OCI-M2 (cell line): Measurements from ENCODE around the gene RAI1.
"Not testable (repeated sequence)": the region's sequence is repeated elsewhere in the genome, so short reads cannot be mapped to it uniquely, and the experiment has no call there.

ENCODE experiments used
- DNase-seq: peaks from one replicate; lab custom pipeline; 2025; ENCODE audit not compliant: unreplicated experiment; lab: John Stamatoyannopoulos, UW

RAI1 gene

GRCh38 chr17:17681187-17681743 is at the start of gene RAI1:
Gene RAI1 (plus strand): TSS chr17:17681458. CDS start chr17:17792949, 111,491 bp downstream.
- DNase-seq: no peak

GRCh38 chr17:17632690-17633089 is 48.6 kb upstream of the RAI1 start:
- not testable (repeated sequence) for DNase-seq

DNA sequence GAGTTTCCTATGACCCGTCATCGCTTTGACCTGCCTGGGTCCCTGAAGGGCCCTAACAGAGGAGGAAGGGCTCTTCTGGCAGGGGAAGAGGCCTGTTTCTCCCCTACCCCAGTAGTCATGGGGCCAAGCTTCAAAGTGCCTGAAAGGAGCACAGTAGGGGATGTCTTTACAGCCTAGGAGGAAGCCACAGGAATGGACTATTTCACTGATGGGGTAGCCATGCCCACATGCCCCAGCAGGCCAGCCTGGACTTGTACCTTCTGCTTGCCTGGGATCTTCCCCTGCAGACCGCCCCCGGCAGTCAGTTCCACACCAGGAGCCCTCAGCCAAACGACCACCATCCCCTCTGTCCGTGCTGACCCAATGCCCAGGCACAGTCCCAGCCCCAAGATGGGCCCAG is 47.9 kb upstream of the RAI1 start:
- no peak for DNase-seq

- no peak for DNase-seq
Observed at GRCh38 chr17:17635126-17635525, 46.1 kb upstream of the RAI1 start.

DNA sequence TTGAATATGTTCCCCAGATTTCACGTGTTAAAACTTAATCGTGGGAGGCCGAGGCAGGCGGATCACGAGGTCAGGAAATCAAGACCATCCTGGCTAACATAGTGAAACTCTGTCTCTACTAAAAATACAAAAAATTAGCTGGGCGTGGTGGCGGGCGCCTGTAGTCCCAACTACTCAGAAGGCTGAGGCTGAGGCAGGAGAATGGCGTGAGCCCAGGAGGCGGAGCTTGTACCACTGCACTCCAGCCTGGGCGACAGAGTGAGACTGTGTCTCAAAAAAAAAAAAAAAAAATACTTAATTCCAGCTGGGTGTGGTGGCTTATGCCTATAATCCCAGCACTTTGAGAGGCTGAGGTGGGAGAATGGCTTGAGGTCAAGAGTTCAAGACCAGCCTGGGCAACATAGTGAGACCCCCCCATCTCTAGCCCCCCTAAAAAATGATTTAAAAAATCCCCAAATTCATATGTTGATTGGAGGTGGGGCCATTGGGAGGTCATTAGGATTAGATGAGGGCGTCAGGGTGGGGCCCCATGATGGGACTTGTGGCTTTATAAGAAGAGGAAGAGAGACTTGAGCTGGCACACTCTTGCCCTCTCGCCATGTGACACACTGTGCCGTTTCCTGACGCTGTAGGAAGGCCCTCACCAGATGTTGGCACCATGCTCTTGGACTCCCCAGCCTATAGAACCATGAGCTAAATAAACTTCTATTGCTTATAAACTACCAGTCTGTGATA is 45.6 kb upstream of the RAI1 start:
- DNase-seq: not testable (repeated sequence)

DNA sequence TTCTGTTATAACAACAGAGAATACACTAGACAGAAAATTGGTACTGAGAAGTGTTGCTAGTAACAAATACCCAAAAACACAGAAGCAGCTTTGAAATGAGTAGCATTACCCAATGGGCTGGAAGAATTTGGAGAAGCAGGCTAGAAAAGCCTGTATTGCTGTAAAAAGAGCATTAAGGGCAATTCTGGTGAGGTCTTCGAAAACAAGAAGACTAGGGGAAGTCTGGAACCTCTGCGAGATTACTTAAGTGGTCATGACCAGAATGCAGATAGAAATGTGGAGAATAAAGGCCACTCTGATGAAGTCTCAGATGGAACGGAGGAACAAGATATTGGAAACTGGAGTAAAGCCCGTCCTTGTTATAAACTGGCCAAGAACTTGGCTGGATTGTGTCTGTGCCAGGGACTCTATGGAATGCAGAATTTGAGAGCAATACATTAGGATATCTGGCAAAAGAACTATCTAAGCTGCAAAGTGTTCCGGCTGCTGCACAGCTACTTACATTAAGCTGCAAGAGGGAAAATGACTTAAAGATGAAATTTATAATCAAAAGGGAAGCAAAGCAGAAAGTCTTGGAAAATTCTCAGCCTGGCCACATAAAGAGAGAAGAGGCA is 44.9 kb upstream of the RAI1 start:
- DNase-seq: no peak

GRCh38 chr17:17638467-17638866 is 42.8 kb upstream of the RAI1 start:
- DNase-seq: no peak

GRCh38 chr17:17639661-17640270 is 41.5 kb upstream of the RAI1 start:
- DNase-seq: not testable (repeated sequence)

DNA sequence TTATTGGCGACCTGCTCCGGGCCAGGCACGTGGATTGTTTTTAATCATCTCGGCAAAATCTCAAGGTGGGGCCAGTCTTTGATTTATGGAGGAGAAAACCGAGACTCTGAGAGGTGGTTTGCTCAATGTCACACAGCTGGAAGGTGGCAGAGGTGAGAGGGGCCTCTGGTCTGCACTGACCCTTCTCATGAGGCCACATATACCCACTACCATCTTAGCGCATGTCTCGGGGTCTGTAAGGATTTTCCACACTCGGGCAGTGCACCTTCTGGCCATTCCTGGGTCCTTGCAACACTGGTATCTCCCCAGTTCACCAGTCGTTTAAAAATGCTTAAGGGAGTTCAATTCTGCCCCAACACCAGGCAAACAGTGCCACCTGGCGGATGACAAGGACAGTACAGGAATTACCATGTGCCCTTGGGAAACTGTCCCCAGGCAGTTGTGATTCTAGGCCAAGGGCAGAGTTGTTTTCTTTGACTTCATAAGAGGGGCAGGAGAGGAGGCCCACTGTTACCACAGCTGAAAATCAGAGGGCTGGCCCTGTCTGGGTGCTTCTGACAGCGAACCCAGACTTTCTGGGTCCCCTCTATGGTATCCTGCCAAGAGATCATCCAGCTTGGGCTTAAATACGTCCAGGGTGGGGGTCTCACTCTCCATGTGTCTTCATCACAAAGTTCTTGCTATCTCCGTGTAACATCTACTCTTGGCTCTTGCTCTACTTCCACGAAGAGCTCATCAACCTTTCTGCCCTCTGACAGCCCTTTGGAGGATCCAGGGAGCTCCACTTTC is 39.4 kb upstream of the RAI1 start:
- no peak for DNase-seq

DNA sequence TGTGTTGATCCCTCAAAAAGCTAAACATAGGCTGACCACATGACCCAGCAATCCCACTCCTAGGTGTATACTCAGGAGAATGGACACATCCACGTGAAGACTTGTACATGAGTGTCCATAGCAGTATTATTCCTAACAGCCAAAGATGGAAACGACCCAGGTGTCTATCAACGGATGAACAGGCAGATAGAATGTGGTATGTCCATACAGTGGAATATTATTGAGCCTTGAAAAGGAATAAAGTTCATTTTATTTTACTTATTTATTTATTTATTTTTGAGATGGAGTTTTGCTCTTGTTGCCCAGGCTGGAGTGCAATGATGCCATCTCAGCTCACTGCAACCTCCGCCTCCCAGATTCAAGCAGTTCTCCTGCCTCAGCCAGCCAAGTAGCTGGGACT is 36.1 kb upstream of the RAI1 start:
- not testable (repeated sequence) for DNase-seq

DNA sequence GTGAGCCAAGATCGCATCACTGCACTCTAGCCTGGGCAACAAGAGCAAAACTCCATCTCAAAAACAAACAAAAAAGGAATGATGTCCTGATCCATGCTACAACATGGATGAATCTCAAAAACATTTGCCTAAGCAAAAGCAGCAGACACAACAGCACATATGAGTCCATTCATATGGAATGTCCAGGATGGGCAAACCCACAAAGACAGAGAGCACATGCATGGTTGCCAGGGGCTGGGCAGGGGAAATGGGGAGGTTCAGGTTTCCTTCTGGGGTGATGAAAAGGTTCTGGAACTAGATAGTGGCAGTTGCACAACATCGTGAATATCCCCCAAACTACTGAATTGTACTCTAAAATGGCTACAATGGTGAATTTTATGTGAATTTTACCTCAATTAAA is 35.3 kb upstream of the RAI1 start:
- DNase-seq: no peak

GRCh38 chr17:17647524-17648178 is 33.6 kb upstream of the RAI1 start:
- DNase-seq: no peak

- no peak for DNase-seq
Observed at GRCh38 chr17:17648762-17649161, 32.5 kb upstream of the RAI1 start.

GRCh38 chr17:17650959-17651358 is 30.3 kb upstream of the RAI1 start:
- no peak for DNase-seq

- no peak for DNase-seq
Observed at GRCh38 chr17:17653343-17653742, 27.9 kb upstream of the RAI1 start.

DNA sequence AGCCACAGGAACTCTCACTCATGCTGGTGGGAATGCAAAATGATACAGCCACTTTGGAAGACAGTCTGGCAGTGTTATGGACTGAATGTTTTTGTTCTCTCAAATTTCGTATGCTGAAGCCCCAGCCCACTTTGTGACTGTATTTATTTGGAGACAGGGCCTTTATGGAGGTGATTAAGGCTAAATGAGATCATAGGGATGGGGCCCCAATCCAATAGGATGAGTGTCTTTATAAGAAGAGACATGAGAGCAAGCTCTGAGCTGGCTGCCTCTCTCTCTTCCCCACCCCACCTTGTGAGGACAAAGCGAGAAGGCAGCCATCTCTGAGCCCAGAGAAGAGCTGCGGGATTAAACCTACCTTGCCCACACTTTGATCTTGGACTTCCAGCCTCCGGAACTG is 21.9 kb upstream of the RAI1 start:
- DNase-seq: no peak

DNA sequence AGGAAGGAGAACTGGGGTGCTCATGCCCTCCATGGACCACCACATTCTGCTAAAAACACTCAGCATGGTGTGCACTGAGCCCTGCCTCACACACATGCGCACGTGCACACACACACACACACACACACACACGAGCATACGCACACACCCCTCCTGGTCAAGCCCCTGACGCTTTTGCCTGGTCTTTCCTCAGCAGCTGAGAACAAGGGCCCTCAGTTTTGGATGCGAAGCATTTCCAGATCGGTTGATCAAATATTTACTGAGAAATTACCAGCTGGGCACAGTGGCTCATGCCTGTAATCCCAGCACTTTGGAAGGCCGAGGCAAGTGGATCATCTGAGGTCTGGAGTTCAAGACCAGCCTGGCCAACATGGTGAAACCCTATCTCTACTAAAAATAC is 20.1 kb upstream of the RAI1 start:
- DNase-seq: no peak

DNA sequence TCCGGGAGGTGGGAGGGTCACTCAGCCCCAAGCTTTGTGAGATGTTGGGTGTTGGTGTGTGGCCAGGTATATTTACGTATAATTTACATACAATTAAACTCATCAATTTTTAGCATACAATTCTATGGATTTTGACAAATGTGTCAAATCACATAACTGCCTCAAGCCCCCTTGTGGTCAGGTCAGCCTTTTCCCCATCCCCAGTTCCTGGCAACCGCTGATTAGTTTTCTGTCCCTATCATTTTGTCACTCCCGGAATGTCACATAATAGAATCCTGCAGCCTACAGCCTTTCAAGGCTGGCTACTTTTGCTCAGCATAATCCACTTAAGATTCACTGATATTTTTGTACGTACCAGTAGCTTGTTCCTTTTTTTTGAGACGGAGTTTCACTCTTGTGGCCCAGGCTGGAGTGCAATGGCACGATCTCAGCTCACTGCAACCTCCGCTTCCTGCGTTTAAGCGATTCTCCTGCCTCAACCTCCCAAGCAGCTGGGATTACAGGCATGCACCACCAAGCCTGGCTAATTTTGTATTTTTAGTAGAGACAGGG is 19.3 kb upstream of the RAI1 start:
- no peak for DNase-seq

- DNase-seq: no peak
Observed at GRCh38 chr17:17663160-17664063, 17.8 kb upstream of the RAI1 start.
